GM12891 (cell line): ENCODE data around the gene ITPA.

Experiments
- POLR2A ChIP-seq: IDR thresholded peaks from 2 replicates; pipeline ENCODE4 v1.6.1; 2011; ENCODE audit warnings: low read depth, low read length, control low read depth
- POLR2AphosphoS5 ChIP-seq: IDR thresholded peaks from 2 replicates; pipeline ENCODE4 v1.6.1; 2011; ENCODE audit warnings: low read depth, low read length, control low read depth

DNA sequence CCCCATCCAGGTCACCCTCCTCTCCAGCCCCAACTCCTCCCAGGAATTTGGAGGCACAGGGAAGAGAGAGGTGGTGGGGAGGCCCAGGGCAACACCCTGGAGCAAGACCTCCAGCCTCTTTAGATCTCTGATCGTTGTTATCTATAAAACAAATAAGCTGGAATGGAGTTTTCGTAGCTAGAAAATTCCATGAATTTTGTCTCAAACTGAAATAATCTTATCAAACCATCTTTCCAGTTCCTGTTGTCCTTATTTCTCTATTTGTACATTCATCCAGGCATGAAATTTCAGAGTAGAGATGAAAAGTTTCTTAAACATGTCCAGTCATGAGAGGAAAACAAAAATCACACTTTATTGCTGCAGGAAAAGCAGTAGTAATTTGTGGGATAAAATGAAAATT lies 35.9 kb downstream of the ITPA start:
- TF ChIP-seq POLR2A (no peak), POLR2AphosphoS5 (no peak)
